Stimulated activated CD4-positive, alpha-beta T cell treated with anti-CD3 and anti-CD28 coated beads, Interleukin-2, amount 100 ng/mL, for 48 hours (primary cell): Measurements from ENCODE around the gene TAS1R2.

Experiments used
- DNase-seq, 2 donors: peaks; one replicate each; pipeline ENCODE4 v3.0.0-alpha.2; 2020

TAS1R2 gene

DNA sequence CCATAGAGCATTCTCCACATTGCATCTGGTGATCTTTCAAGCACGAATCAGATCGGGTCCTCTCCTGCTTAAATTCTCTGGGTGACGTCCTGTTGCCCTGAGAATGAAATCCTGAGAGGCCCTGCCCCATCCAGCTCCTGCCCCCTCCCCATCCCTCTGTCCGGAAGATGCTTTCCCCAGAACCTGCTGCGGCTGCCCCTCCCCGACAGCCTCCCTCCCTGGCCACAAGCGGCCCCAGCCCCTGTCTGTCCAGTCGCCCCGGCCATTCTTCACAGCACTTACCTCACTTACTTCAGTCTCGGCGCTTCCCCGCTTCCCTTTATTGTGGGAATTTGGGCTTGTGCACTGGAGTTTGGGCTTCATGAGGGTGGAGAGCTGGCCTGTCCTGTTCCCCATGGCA is 40.3 kb downstream of the TAS1R2 start:
- DNase-seq = no peak

DNA sequence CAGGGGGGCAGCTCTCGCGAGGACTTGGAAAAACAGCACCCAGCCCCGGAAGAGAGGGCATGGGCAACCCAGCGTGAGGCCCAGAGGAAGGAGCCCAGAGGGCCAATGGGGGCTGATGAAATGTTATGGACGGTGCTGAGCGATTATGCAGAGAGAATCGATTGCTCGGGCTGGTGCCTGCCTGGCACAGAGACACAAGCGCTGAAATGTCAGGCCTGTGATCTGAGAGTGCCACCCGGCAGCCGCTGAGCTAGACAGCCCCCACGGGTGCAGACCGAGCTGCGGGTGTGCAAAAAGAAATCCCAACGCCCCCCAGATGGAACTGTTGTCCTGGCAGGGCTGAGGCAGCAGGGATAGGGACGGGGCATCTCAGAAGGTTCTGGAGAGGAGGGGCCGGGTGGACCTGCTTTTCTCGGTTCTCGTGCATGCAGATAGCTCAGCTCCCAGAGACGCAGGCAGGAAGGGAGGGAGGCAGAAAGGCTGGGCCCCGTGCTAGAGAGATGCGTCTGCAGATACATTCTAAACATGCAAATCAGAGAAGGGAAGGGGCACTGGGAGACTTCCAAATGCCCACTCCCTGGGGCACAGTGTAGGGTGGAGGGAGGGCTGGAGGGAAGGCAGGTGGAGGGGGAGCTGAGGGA is 41.5 kb downstream of the TAS1R2 start:
- no peak for DNase-seq

DNA sequence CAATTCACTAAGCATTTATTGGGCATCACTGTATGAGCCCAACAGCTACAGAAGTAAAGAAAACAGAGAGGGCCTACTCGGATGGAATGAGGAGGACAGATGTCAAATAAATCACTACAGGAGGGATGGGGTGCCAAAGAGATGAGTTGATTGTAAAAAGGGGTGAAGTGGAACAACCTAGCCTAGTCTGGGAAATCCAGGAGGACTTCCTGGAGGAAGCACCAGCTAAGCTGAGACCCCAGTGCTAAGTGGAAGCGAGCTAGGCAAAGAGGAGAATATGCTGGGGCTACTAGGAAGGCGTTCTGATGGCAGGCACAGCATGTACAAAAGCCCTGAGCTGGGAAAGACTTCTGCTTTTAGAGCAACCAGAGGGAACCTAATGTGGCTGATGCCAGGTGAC is 42.1 kb downstream of the TAS1R2 start:
- DNase-seq = no peak

DNA sequence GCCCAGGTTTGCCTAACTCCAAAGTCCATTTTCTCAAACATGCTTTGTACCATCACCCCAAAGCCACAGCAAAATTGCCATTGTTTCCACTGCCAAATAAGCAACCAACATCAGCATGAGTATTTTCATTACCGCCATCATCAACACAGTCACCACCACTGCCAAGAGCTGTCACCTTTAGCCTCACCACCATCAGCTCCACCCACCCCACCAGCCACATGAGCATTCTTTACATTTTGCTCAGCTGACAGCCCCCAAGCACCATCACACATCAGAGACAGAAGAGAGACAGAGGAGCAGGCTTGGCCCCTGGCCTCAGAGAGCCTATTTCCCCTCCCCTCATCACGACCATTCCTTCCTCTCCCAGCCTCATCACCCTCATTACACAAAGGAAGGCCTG is 42.7 kb downstream of the TAS1R2 start:
- DNase-seq = no peak

DNA sequence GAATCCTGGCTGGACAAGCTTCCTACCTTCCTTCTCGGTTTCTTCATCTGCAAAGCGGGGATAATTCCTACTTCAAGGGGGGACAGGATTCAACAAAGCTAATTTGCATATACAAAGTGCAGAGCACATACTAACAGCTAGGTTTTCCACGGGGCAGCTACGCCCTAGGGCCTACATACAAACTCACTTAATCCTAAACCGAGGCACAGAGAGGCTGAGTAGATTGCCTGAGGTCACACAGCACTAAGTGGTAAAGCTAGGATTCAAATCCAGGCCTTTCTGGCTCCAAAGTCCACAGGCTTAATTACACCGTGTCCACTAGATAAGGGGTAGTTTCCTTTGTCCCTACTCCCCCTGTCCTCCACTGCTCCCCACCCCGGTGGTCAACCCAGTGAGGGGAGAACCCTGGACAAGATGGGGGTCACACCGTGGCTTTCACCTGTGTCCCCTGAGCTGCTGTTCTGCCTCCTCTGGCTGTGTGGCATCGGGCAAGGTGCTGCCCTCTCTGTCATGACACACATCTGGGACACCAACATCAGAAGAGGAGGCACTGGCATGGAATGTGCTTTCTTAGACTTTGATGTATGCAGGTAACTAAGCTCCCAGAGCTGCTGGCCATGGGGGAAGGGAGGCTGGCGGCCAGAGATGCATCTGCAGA is 44.5 kb downstream of the TAS1R2 start:
- no peak for DNase-seq

DNA sequence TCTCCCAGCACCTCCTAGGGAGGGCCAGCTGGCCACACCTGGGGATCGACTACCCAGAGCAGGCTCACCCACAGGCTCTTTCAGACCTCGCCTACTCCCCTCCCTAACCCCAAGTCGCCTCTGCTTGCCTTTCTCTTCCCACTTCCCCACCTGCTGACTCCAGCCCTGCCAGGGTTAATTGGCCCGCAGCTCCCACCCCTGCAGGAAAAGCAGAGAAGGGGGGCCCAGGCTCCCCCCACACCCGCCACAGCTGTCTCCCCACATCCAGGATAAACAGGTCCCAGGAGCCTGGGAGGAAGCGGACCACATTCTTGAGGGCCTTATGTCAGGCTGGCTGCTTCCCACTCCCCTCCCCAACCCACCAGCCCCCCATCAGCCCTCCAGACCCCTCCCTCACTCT is 45.0 kb downstream of the TAS1R2 start:
- no peak for DNase-seq

DNA sequence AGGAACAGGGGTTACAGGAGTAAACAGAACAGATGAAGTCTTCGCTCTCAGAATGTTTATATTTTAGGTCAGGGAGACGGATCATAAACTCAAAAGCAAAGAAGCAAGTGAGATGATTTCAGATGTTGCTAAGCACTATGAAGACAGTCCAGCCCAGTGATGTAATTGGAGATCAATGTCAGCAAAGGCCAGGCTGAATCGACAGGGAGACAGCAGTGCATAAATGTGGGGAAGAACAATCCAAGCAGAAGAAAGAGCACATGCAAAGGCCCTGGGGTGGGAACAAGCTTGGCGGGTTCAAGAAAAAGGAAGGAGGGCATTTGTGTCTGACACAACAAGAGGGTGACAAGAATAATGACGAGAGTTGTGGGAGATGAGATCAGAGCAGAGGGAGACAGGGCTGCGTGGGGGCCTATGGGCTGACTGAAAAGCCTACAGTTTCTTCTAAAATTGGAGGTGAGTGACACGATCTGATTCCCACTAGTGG is 47.0 kb downstream of the TAS1R2 start:
- DNase-seq = no peak

DNA sequence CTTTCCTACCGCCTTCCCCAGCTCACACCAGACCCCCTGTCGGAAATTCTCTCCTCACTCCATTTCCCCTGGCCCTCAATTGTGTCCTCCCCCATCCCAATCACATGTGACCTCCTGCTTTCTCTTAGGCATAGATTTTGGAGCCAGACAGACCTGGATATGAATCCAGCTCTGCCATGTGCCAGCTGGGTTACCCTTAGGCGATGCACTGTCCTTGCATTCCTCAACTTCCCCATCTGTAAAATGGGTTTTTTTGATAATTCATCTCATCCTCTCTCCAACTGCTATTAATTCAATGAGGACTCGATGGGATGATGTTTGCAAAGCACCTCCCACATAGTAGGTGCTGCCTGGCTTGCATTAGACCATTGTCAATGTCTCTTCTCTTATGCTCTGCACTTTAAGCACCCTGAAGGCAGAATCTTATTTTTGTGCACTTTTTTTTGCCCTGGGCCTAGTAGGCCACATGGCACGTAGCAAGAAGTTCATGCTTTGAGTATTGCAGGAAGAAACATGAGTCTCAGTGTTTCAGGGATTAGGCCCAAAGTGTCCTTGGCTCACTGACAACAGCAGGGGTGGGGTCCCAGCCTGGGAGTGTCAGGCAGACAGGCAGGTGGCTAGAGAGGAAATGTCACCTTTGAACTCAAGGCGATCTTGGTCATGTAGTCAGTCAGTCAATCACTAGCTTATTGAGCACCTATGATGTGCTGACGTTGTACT is 47.6 kb downstream of the TAS1R2 start:
- no peak for DNase-seq

DNA sequence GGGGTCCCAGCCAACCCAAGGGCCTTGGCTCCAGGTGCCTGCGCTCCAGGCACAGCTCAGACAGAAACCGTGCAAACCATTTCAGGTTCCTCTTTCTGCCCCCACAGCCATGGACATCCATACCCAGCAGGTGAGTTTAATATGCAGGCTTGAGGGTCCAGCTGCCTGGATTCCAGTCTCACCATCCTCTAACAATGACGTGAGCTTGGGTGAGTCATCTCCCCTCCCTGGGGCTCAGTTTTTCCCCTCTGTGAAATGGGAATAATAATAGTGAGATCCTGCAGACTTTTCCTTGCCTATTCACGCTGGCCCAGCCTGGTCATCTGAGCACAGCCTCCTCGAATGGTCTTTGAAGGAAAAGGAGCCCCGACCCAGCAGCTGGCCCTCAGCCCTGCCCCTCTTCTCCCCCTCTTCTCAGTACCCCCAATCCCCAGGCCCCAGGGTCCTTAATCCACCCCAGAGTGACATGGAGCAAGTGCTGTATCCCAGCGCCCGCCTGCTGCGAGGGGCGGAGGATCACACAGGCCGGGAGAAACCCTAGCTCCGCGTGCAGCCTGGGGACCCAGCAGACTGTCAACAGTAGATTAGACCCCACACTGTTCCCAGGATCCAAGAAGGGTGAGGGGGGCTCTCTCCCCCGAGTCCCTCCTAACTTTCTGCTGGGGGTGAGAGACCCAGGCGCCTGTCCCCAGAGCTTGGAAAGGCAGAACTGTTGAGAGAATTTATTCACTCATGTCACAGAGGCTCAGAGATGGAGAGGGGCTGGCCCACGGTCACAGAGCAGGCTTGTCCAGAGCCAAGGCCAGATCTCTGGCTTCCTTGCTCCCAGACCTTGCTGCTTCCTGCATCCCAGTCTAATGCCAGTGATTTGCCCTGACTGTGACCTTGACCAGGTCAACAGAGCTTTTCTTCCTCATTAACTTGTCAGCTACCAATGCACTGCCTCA is 49.2 kb downstream of the TAS1R2 start:
- no peak for DNase-seq

DNA sequence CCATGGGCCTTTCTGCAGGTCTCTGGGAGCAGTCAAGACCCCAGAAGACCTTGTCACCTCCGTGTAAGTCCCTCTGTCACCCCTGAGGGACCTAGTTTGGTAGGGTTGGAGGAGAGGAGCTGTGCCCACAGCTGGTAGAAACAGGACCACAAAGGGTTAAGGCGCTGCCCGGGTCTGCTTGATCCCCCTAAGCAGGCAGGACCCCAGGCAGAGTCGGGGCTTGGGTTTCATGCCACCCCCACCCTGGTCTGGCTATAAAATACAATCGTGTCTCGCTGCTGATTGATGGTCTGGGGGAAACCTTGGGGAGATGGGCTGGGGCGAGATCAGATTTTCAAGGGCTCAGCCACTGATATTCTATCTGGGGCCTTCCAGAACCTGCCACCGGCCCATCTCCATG is 50.9 kb downstream of the TAS1R2 start:
- no peak for DNase-seq

DNA sequence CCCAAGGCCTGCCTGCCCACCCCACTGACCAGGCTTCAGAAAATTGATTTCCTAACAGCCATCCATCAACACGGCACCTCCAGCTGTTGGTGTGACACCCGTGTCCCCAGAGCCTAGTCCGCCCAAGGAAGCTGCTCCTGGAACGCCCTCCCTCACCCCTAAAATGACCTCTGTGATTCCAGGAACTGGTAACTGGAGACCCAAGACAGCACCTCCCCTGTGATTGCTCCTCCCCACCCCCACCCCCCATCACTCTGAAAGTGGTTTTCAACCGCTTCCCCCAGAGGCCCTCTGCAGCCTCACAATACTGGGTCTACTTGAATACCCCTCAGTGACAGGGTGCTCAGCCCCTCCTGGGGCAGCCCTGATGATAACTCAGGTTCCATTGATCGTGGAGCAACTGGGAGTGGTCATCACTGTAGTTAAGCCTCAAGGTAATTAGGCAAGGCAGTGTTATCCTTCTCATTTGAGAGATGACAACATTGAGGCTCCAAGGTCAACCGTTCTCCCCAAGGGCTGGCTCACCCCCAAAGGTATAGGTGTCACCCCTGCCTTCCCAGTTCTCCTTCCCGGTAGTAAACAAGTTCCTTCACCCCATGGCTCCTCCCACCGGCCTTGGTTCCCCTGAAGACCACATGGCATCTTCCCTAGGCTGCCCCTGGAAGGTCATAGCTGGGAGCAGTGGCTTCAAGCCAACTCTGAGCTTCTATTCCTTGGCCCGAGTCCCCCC is 52.0 kb downstream of the TAS1R2 start:
- no peak for DNase-seq

DNA sequence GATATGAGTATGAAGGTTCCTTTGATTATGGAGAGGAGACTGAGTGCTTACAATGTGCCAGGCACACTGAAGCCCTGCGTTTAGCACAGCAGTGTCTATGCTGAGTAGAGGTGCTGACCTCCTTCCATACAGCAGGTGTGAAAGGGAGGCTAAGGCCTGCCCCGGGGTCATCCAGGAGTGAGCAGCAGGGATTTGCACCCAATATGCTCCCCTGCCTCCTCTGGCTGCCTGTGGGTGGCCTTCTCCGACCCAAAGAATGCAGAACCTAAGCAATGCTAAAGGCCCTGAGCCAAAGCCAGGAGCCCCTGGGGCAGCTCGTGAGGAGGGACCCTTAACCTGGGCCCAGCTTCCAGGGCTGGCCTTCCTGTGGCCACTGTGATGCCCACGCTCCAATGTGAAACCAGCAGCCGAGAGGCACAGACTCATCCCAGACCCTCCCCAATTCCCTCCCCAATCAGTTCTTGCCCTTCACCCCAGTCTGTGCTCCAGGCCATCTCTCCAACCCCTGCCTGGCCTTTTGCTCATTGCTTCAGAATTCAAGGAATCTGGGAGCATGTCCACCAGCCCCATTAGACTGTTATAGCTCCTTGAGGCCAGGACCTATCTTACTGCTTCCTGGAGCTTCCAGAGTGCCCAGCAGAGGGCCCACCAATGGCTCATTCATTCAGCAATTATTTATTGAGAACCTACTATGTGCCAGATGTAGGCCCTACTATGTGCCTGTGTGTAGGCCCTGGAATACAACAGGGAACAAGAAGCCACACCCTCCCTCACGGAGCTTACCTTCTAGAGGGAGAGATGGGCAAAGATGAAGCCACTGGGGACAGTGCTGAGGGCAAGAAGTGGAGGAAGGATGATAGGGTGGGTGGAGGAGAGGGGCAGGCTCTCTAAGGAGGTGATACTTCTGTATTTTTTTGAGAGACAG is 53.3 kb downstream of the TAS1R2 start:
- no peak for DNase-seq

DNA sequence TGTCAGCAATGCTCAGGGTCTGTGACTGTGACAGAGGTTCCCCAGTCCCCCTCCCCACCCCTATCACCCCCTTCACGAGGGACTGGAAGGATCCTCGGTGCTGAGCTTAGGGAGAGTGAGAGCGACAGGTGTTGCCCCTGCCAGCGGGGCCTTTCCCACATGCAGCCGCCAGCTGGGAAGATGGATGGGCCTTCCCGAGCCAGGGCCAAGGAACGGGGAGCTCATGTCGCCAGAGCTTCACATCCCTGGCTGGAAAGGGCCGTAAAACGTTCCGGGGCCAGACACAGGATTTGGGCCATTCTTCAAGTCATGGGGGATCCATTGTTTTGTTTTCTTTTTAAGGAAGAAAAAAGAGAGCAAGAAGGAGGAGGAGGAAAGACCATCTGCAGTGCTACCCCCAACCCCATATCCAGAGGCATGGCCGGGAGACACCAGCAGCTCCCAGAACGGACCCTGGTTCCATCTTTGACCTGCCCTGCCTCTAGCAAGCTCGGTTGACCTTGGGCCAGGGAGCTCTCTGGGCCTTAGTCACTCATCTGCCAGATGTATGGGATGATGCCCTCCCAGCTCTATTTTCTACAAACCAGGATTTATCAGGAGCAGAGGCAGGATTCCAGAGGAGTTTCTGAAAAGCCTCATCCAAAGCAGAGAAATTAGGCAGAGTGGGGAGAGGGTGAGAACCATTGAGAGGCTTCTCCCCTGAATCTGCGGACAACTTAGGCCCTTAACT is 54.1 kb downstream of the TAS1R2 start:
- no peak for DNase-seq

DNA sequence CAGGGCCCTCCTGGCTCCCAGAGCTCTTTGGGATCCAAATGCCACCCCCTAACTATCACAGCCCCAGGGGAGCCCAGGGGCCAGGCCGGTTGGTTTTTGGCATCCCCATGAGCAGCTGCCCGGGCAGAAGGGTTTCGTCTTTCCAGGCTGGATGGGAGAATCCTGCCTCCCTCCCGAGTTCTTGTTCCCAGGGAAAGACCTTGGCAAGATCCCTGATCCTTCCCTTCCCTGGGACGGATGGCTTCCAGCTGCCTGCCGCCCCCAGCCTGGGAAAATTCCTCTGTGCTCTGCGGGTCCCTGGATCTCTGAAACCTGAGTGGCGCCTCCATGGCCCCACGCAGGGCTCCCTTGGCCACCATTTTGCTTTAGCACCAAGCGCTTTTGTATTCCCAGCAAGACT is 55.6 kb downstream of the TAS1R2 start:
- no peak for DNase-seq

DNA sequence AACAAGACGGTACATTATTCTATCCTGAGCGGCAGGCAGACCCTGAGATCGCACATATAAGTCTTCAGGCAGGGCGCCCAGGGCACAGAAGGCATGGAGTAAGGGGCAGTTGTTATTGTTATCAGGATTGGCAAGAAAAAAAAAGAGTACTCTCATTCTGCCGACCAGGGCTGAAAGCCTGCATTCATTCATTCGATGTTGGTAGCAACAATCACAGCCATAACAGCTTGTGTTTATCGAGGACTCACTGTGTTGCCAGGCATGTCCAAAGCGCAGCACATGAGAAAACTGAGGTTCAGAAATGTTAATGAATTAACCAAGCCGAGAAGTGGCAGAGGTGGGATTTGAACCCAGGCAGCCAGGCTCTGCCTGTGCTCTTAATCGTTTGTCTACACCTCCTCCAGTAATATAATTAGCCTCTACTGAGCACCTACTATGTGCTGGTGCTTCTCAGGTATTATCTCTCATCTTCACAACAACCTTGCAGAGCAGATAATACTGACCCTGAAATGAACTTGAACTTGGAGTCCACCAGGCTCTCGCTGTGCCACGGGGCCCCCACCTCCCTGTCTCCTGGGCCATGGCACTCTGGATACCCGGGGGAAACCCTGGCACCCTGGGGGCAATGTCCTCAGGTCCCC is 56.2 kb downstream of the TAS1R2 start:
- DNase-seq = no peak

DNA sequence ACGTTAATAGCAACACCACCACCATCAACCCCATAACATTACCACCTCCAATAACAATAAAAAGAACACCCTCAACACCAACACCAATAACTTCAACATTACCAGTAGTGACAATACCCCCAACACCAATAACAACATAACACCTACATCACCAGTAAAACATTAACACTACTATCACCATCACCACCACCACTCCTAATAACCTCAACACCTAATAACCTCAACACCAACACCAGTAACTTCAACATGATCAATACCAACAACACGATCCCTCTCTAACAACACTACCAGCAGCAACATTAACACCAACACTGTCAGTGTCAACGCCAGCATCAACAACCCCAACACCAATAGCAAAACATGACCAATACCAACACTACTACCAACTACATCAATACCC is 57.2 kb downstream of the TAS1R2 start:
- DNase-seq = no peak

DNA sequence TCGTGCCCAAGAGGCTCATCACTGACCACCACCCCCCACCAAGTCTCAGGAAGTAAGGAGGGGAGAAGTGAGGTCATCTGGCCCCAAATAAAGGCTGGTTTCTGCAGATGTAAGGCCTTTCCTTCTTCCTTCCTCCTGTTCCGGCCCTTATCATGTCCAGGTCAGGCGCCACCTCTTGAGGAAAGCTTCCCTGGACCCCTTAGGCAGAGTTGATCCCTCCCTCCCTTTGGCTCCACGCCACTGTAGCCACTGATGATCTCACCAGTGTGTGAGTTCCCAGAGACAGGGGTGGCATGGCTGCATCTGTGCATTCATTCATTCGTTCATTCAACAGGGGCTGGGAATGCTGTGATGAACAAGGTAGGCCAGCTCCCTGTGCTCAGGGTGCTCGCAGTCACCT is 59.2 kb downstream of the TAS1R2 start:
- no peak for DNase-seq

DNA sequence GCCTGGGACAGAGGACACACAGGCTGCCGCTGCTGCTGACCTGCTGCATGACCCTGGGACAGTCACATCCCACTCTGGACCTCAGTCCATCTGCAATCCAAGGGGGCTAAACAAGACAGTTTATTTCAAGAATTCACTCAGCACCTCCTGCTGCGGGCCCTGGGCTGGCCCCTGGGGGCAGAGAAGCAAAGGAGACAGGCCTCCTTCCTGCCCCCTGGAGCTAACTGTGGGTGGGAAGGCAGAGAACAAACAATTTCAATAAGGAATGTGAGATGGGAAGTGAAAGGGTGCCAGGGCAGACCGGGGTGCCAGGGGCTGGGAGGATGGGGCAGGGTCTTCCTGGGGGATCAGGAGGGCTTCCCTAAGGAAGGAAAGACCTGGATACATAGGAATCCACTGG is 60.0 kb downstream of the TAS1R2 start:
- DNase-seq = no peak

DNA sequence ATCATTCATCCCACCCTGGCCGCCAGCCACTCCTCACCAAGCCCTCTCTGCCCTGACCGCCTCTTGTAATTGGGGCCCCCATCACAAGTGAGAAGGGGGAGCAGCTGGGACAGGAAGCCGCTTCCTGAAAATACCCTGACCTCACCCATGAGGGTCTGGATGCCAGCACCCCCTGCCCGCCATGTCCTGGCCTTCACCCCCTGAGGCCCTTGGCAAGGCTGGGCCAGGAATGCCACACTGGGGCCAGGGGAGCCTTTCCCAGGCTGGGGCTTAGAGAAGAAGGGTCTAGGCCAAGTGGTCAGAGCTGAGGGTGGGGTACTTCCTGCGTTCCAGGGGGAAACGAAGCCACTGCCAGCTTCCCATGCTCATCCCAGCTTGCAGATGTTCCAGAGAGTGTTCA is 60.5 kb downstream of the TAS1R2 start:
- DNase-seq = no peak

DNA sequence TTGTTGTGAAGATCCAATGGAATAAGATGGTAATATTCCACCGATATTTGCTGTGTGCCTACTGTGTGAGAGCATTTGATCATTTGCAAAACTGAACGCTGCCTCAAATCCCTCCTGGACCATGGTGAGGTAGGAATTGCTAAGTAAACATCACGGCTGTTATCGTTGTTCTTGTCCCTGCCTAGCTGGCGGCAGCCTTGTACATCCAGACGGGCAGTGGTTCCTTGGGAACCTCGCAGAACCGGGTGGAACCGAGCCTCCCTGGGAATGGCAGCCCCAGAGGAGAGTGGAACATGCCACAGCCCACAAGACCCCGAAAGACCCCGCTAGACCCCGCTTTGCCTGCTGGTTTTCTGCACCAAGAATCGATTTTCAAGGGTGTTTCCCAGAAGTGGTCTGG is 60.9 kb downstream of the TAS1R2 start:
- DNase-seq = no peak
